IPS-NIHi11 (cell line): Measurements from ENCODE around the gene LYPD3.
"Not testable (repeated sequence)": the region's sequence is repeated elsewhere in the genome, so short reads cannot be mapped to it uniquely, and the experiment has no call there.

Experiments
- DNase-seq: peaks from one replicate; pipeline ENCODE4 v3.0.0; 2012; ENCODE audit warnings: mixed read lengths, low spot score

LYPD3 gene

GRCh38 chr19:43461303-43461702 is 4.1 kb downstream of the LYPD3 start:
- DNase-seq = no peak

GRCh38 chr19:43460362-43461016 is 4.9 kb downstream of the LYPD3 start:
- no peak for DNase-seq

- DNase-seq = no peak
Measured at GRCh38 chr19:43457809-43458208, 7.6 kb downstream of the LYPD3 start.

- no peak for DNase-seq
Measured at GRCh38 chr19:43455321-43456113, 9.9 kb downstream of the LYPD3 start.

GRCh38 chr19:43454031-43454430 is 11.4 kb downstream of the LYPD3 start:
- DNase-seq = no peak

GRCh38 chr19:43452582-43452981 is 12.8 kb downstream of the LYPD3 start:
- DNase-seq = no peak

GRCh38 chr19:43450545-43450997 is 14.8 kb downstream of the LYPD3 start:
- DNase-seq = no peak

- no peak for DNase-seq
Measured at GRCh38 chr19:43447655-43448054, 17.8 kb downstream of the LYPD3 start.

GRCh38 chr19:43446746-43447489 is 18.5 kb downstream of the LYPD3 start:
- peak; percentile 81 for DNase-seq

- no peak for DNase-seq
Measured at GRCh38 chr19:43445426-43445825, 20.0 kb downstream of the LYPD3 start.

- no peak for DNase-seq
Measured at GRCh38 chr19:43444531-43445287, 20.7 kb downstream of the LYPD3 start.

GRCh38 chr19:43444091-43444490 is 21.3 kb downstream of the LYPD3 start:
- not testable (repeated sequence) for DNase-seq

GRCh38 chr19:43441716-43442115 is 23.7 kb downstream of the LYPD3 start:
- no peak for DNase-seq

- no peak for DNase-seq
Measured at GRCh38 chr19:43439709-43440063, 25.7 kb downstream of the LYPD3 start.

- DNase-seq = no peak
Measured at GRCh38 chr19:43439032-43439708, 26.2 kb downstream of the LYPD3 start.

GRCh38 chr19:43438291-43439031 is 26.9 kb downstream of the LYPD3 start:
- DNase-seq = no peak

- DNase-seq = no peak
Measured at GRCh38 chr19:43437712-43438111, 27.7 kb downstream of the LYPD3 start.

- DNase-seq = not testable (repeated sequence)
Measured at GRCh38 chr19:43437284-43437683, 28.1 kb downstream of the LYPD3 start.

GRCh38 chr19:43435775-43436174 is 29.6 kb downstream of the LYPD3 start:
- no peak for DNase-seq

GRCh38 chr19:43433689-43434088 is 31.7 kb downstream of the LYPD3 start:
- DNase-seq = no peak

GRCh38 chr19:43433358-43433673 is 32.1 kb downstream of the LYPD3 start:
- DNase-seq = no peak
